Right cardiac atrium (tissue), 5 donors: ENCODE results near the gene INPP5K. TPM values are rescaled to one million over a fixed set of nuclear protein-coding genes. Genes with fewer than 3 reads are reported as not detected.
"Not testable (repeated sequence)": the region's sequence is repeated elsewhere in the genome, so short reads cannot be mapped to it uniquely, and the experiment has no call there.

Experiments used
- ATAC-seq, 2 donors: fragments of 200-7000 bp; cut with Tn5 transposase; one replicate each; pipeline versions ENCODE4 v1.8.0 to v1.9.1; 2020; ENCODE audit warnings: moderate library complexity in 2 of 2, mild to moderate bottlenecking in 1 of 2
- DNase-seq, 3 donors: peaks; one replicate each; pipeline ENCODE4 v3.0.0-alpha.2; 2020
- H3K27ac ChIP-seq: one replicate; pipeline ENCODE4 v1.5.1; 2013; ENCODE audit warnings: mild to moderate bottlenecking, low read length, control low read depth, moderate library complexity
- H3K27me3 ChIP-seq: one replicate; pipeline ENCODE4 v1.6.1; 2013; ENCODE audit not compliant: control insufficient read depth, insufficient read depth
- H3K4me1 ChIP-seq: one replicate; pipeline ENCODE4 v1.6.1; 2013; ENCODE audit warnings: low read length; ENCODE audit not compliant: control insufficient read depth, insufficient read depth
- H3K4me3 ChIP-seq: one replicate; pipeline ENCODE4 v1.5.1; 2013; ENCODE audit warnings: low read length, control low read depth
- H3K9me3 ChIP-seq: one replicate; pipeline ENCODE4 v1.6.1; 2013; ENCODE audit warnings: low read length; ENCODE audit not compliant: control insufficient read depth
- WGBS: extraction: QIAGEN DNeasy Blood & Tissue Kit; methylation state at CpG from one replicate; pipeline ENCODE4 v1.1.7; 2013; 5-methylcytosine and 5-hydroxymethylcytosine counted together
- intact Hi-C, 4 donors: fragments of 100-400 bp; cut with DNase I; formaldehyde crosslinking; loops; one replicate each; pipeline versions ENCODE4 v1.11.0 to v1.14.0; 2022 to 2023
- polyA plus RNA-seq: library from polyadenylated mRNA; stranded (reverse); fragments of 200-250 nt; gene quantifications from one replicate; pipeline ENCODE4 v1.2.3, GENCODE V29; 2013
- total RNA-seq, 4 donors: library from RNA; stranded (reverse); fragmentation: NEBNext Ultra II Directional; extraction: Animal tissue kit (Norgen Biotek cat#: 25700); gene quantifications; one replicate each; pipeline ENCODE4 v1.2.1, GENCODE V29; 2021
- donor health status: healthy with polysubstance abuse.
- donor health status: DM: no; HTN: yes; CAD: no.
- donor health status: DM: no; HTN: no; CAD: no.
- donor health status: DM: no; HTN: yes; CAD: no; lungs with severe emphysema.
- donor health status: DM: yes; HTN: yes; CAD: no.

The INPP5K gene
- total and polyA plus RNA-seq, 5 donors: 21.4 to 34.7 (median 32.2) TPM

- Histone ChIP-seq H3K4me1 (no peaks in the 10 kb centered on the region), H3K27ac (no peak overlapping the region), H3K27me3 (no peaks in the 10 kb centered on the region), H3K4me3 (no peak overlapping the region), H3K9me3 (no peaks in the 10 kb centered on the region)
- ATAC-seq (no peak), DNase-seq (no peak)
- intact Hi-C loops: no loop called here
- 69% methylated on average over 10 of the region's 10 CpGs for WGBS
Measured at GRCh38 chr17:1521086-1521640, 4.8 kb upstream of the INPP5K start.

- Histone ChIP-seq H3K4me1 (peaks cover 3% of the 10 kb centered on the region), H3K9me3 (no peaks in the 10 kb centered on the region), H3K27me3 (no peaks in the 10 kb centered on the region), H3K27ac (no peak overlapping the region), H3K4me3 (no peak overlapping the region)
- 90% methylated on average over 7 of the region's 7 CpGs for WGBS
- DNase-seq (no peak), ATAC-seq (no peak)
- intact Hi-C loops: loop anchor here in 3 of 4 donors (5.0 to 10.0 kb wide), 5 partner anchors 67 to 245 kb away; partner anchors contain the start of genes TRARG1 (in 2 of the 3) and BHLHA9 (in 1 of the 3)
Measured at GRCh38 chr17:1519678-1520077, 3.3 kb upstream of the INPP5K start.

GRCh38 chr17:1518410-1518809 is 2.0 kb upstream of the INPP5K start:
- ATAC-seq (no peak), DNase-seq (no peak)
- Histone ChIP-seq H3K9me3 (no peaks in the 10 kb centered on the region), H3K4me1 (peaks cover 4% of the 10 kb centered on the region), H3K4me3 (no peak overlapping the region), H3K27me3 (no peaks in the 10 kb centered on the region), H3K27ac (no peak overlapping the region)
- intact Hi-C loops: loop anchor here in 3 of 4 donors (5.0 to 10.0 kb wide), 5 partner anchors 66 to 244 kb away; partner anchors contain the start of genes TRARG1 (in 2 of the 3) and BHLHA9 (in 1 of the 3)
- 74% methylated on average over 2 of the region's 2 CpGs for WGBS

GRCh38 chr17:1515640-1516387 is 598 bp downstream of the INPP5K start:
- peak overlapping the region; percentile 87 for H3K27ac ChIP-seq
- H3K9me3 ChIP-seq: no peaks in the 10 kb centered on the region
- intact Hi-C loops: loop anchor here (2.0 to 10.0 kb wide), 7 partner anchors 61 to 241 kb away; partner anchors contain the start of genes TRARG1 (in 2 of the 4) and BHLHA9 (in 1 of the 4)
- WGBS: under 1% methylated on average over 31 of the region's 31 CpGs
- DNase-seq: peak in 1 of 3 donors; percentile 66
- peak; percentile 25 to 57 for ATAC-seq
- peaks cover 23% of the 10 kb centered on the region for H3K4me1 ChIP-seq
- peak overlapping the region; percentile 74 for H3K4me3 ChIP-seq
- H3K27me3 ChIP-seq: no peaks in the 10 kb centered on the region

GRCh38 chr17:1512351-1512750 is 4.1 kb downstream of the INPP5K start:
- WGBS: 72% methylated on average over 2 of the region's 2 CpGs

GRCh38 chr17:1511756-1512321 is 4.6 kb downstream of the INPP5K start:
- intact Hi-C loops: loop anchor here in 2 of 4 donors (5.0 to 10.0 kb wide), 3 partner anchors 145 to 237 kb away; partner anchors contain the start of genes BHLHA9 (in 1 of the 2) and TRARG1 (in 1 of the 2)
- Histone ChIP-seq H3K4me3 (no peak overlapping the region), H3K4me1 (peaks cover 26% of the 10 kb centered on the region), H3K9me3 (no peaks in the 10 kb centered on the region), H3K27ac (peak overlapping the region; percentile 97), H3K27me3 (no peaks in the 10 kb centered on the region)
- WGBS: 28% methylated on average over 7 of the region's 7 CpGs
- peak in 2 of 3 donors; percentile 44 to 63 for DNase-seq
- ATAC-seq: peak; percentile 4 to 33

More at GRCh38 chr17:1512351-1512750, 4.1 kb downstream of the INPP5K start:
- ATAC-seq (no peak), DNase-seq (no peak)
- intact Hi-C loops: loop anchor here in 2 of 4 donors (5.0 to 10.0 kb wide), 3 partner anchors 145 to 238 kb away; partner anchors contain the start of genes BHLHA9 (in 1 of the 2) and TRARG1 (in 1 of the 2)
- Histone ChIP-seq H3K4me1 (peaks cover 23% of the 10 kb centered on the region), H3K27me3 (no peaks in the 10 kb centered on the region), H3K4me3 (no peak overlapping the region), H3K27ac (peak overlapping the region; percentile 93), H3K9me3 (no peaks in the 10 kb centered on the region)

GRCh38 chr17:1511290-1511689 is 5.1 kb downstream of the INPP5K start:
- Histone ChIP-seq H3K9me3 (no peaks in the 10 kb centered on the region), H3K4me3 (no peak overlapping the region), H3K27ac (peak overlapping the region; percentile 97), H3K27me3 (no peaks in the 10 kb centered on the region), H3K4me1 (peaks cover 26% of the 10 kb centered on the region)
- peak; percentile 71 to 88 (median 83) for DNase-seq
- WGBS: 17% methylated on average over 11 of the region's 11 CpGs
- intact Hi-C loops: loop anchor here in 2 of 4 donors (5.0 to 10.0 kb wide), 3 partner anchors 144 to 236 kb away; partner anchors contain the start of genes BHLHA9 (in 1 of the 2) and TRARG1 (in 1 of the 2)
- ATAC-seq: peak; percentile 38 to 47

- 66% methylated on average over 7 of the region's 7 CpGs for WGBS
- DNase-seq: no peak
- intact Hi-C loops: no loop called here
Measured at GRCh38 chr17:1509290-1509881, 7.0 kb downstream of the INPP5K start.

GRCh38 chr17:1508709-1509108 is 7.7 kb downstream of the INPP5K start:
- peaks cover 27% of the 10 kb centered on the region for H3K4me1 ChIP-seq
- intact Hi-C loops, H3K9me3 ChIP-seq, H3K27me3 ChIP-seq, ATAC-seq, H3K27ac ChIP-seq, H3K4me3 ChIP-seq, DNase-seq: not testable (repeated sequence)
- 92% methylated on average over 20 of the region's 25 CpGs for WGBS

More at GRCh38 chr17:1509290-1509881, 7.0 kb downstream of the INPP5K start:
- Histone ChIP-seq H3K9me3 (no peaks in the 10 kb centered on the region), H3K27ac (no peak overlapping the region), H3K4me3 (no peak overlapping the region), H3K27me3 (no peaks in the 10 kb centered on the region), H3K4me1 (peaks cover 27% of the 10 kb centered on the region)
- ATAC-seq: no peak

GRCh38 chr17:1506649-1507267 is 9.7 kb downstream of the INPP5K start:
- H3K4me1 ChIP-seq: peaks cover 15% of the 10 kb centered on the region
- WGBS: 68% methylated on average over 13 of the region's 13 CpGs
- ATAC-seq: peak; percentile 77 to 83
- H3K9me3 ChIP-seq: no peaks in the 10 kb centered on the region
- no peaks in the 10 kb centered on the region for H3K27me3 ChIP-seq
- no peak overlapping the region for H3K4me3 ChIP-seq
- peak overlapping the region; percentile 83 for H3K27ac ChIP-seq
- intact Hi-C loops: no loop called here
- DNase-seq: peak; percentile 64 to 85 (median 82)
